Smooth muscle cell (in vitro differentiated cells): ENCODE measurements around the gene GDF15. TPM values are rescaled to one million over a fixed set of nuclear protein-coding genes. Genes with fewer than 3 reads are reported as not detected.
A peak's percentile ranks its signal among the peaks of the same experiment; 100 is the strongest.
"Not testable (repeated sequence)": the region's sequence is repeated elsewhere in the genome, so short reads cannot be mapped to it uniquely, and the experiment has no call there.

Source experiments
- DNase-seq: peaks from one replicate; lab custom pipeline; 2025; ENCODE audit not compliant: unreplicated experiment; lab: John Stamatoyannopoulos, UW
- H2AFZ ChIP-seq: fragments of 200-600 bp; sonication (generic); 2 replicates; pipeline ENCODE4 v1.6.0; 2016; ENCODE audit warnings: antibody characterized with exemption, low read depth, mild to moderate bottlenecking
- H3F3A ChIP-seq: fragments of 200-600 bp; sonication (generic); 2 replicates; pipeline ENCODE4 v1.6.0; 2017; ENCODE audit warnings: antibody characterized with exemption, low read depth
- H3K27ac ChIP-seq: fragments of 200-600 bp; sonication (generic); 2 replicates; pipeline ENCODE4 v1.5.1; 2016; ENCODE audit warnings: low read depth, mild to moderate bottlenecking
- H3K27me3 ChIP-seq: fragments of 200-600 bp; sonication (generic); 2 replicates; pipeline ENCODE4 v1.6.1; 2016; ENCODE audit warnings: low read depth, mild to moderate bottlenecking
- H3K36me3 ChIP-seq: fragments of 200-600 bp; sonication (generic); 2 replicates; pipeline ENCODE4 v1.5.1; 2016; ENCODE audit warnings: low read depth
- H3K4me1 ChIP-seq: fragments of 200-600 bp; sonication (generic); 2 replicates; pipeline ENCODE4 v1.5.1; 2016; ENCODE audit warnings: low read depth
- H3K4me2 ChIP-seq: fragments of 200-600 bp; sonication (generic); 2 replicates; pipeline ENCODE4 v1.6.0; 2016; ENCODE audit warnings: mild to moderate bottlenecking
- H3K4me3 ChIP-seq: fragments of 200-600 bp; sonication (generic); 2 replicates; pipeline ENCODE4 v1.5.1; 2016; ENCODE audit warnings: mild to moderate bottlenecking
- H3K79me2 ChIP-seq: fragments of 200-600 bp; sonication (generic); 2 replicates; pipeline ENCODE4 v1.6.0; 2016; ENCODE audit warnings: low read depth, mild to moderate bottlenecking
- H3K9ac ChIP-seq: fragments of 200-600 bp; sonication (generic); 2 replicates; pipeline ENCODE4 v1.6.0; 2016; ENCODE audit warnings: low read depth
- H3K9me3 ChIP-seq: fragments of 200-600 bp; sonication (generic); replicated peaks from 2 replicates; pipeline ENCODE4 v1.5.1; 2016; ENCODE audit warnings: low read depth
- H4K20me1 ChIP-seq: fragments of 200-600 bp; sonication (generic); 2 replicates; pipeline ENCODE4 v1.6.0; 2016; ENCODE audit warnings: low read depth
- CTCF ChIP-seq: fragments of 200-600 bp; sonication (generic); IDR thresholded peaks from 2 replicates; pipeline ENCODE4 v1.5.1; 2017; ENCODE audit warnings: borderline replicate concordance, mild to moderate bottlenecking, antibody characterized with exemption; ENCODE audit not compliant: insufficient read depth, poor library complexity, severe bottlenecking
- WGBS: methylation state at CpG from one replicate; pipeline ENCODE4 v1.1.7; 2016; ENCODE audit warnings: low lambda C conversion rate; 5-methylcytosine and 5-hydroxymethylcytosine counted together
- polyA plus RNA-seq: library from polyadenylated mRNA; unstranded; fragments of >200 nt; fragmentation: Nextera tagmentation; extraction: Ambion mirVana; gene quantifications from 2 replicates; pipeline ENCODE4 v1.2.1, GENCODE V29; 2016
- total RNA-seq: library from RNA; depleted of rRNA; stranded (reverse); fragments of >200 nt; gene quantifications from 2 replicates; pipeline ENCODE4 v1.2.3, GENCODE V29; 2014

GDF15 gene
- total and polyA plus RNA-seq, 2 experiments from 2014 or later: 30.9 to 42.8 TPM

GRCh38 chr19:18401580-18402112, 15.7 kb downstream of the GDF15 start:
- Histone ChIP-seq H3K9ac (no peak overlapping the region), H3F3A (peaks cover 5% of the 10 kb centered on the region), H3K27me3 (no peaks in the 10 kb centered on the region), H3K9me3 (no peaks in the 10 kb centered on the region), H3K27ac (no peak overlapping the region), H3K4me3 (no peak overlapping the region), H3K79me2 (no peaks in the 10 kb centered on the region), H4K20me1 (no peaks in the 10 kb centered on the region), H3K4me1 (peaks cover 4% of the 10 kb centered on the region), H3K4me2 (no peak overlapping the region), H2AFZ (no peak overlapping the region), H3K36me3 (no peaks in the 10 kb centered on the region)
- WGBS: 65% methylated on average over 7 of the region's 7 CpGs
- TF ChIP-seq CTCF: peak; percentile 18
- no peak for DNase-seq

GRCh38 chr19:18402455-18403248, 16.7 kb downstream of the GDF15 start:
- not testable (repeated sequence) for H3K4me1 ChIP-seq, H3K9me3 ChIP-seq, H4K20me1 ChIP-seq, H3F3A ChIP-seq, H3K79me2 ChIP-seq, H2AFZ ChIP-seq, H3K9ac ChIP-seq, H3K4me2 ChIP-seq, H3K36me3 ChIP-seq, H3K27me3 ChIP-seq, H3K27ac ChIP-seq, DNase-seq
- 86% methylated on average over 18 of the region's 18 CpGs for WGBS
- peak overlapping the region; percentile 8 for H3K4me3 ChIP-seq

- not testable (repeated sequence) for H4K20me1 ChIP-seq, H3K4me3 ChIP-seq, H3K79me2 ChIP-seq, H2AFZ ChIP-seq, DNase-seq, H3K27me3 ChIP-seq, H3K4me2 ChIP-seq, H3K36me3 ChIP-seq, H3K4me1 ChIP-seq, H3F3A ChIP-seq, H3K9ac ChIP-seq, H3K27ac ChIP-seq, H3K9me3 ChIP-seq
- 93% methylated on average over 11 of the region's 11 CpGs for WGBS
Measured at GRCh38 chr19:18405754-18406153, 19.8 kb downstream of the GDF15 start.

GRCh38 chr19:18406749-18407148, 20.8 kb downstream of the GDF15 start:
- Histone ChIP-seq H3K4me3 (no peak overlapping the region), H3K4me1 (no peaks in the 10 kb centered on the region), H3F3A (no peaks in the 10 kb centered on the region), H3K79me2 (no peaks in the 10 kb centered on the region), H3K9me3 (no peaks in the 10 kb centered on the region), H3K4me2 (no peak overlapping the region), H2AFZ (no peak overlapping the region), H3K27me3 (no peaks in the 10 kb centered on the region), H3K9ac (no peak overlapping the region), H3K36me3 (no peaks in the 10 kb centered on the region), H3K27ac (no peak overlapping the region), H4K20me1 (no peaks in the 10 kb centered on the region)
- 97% methylated on average over 9 of the region's 9 CpGs for WGBS
- DNase-seq: no peak
- TF ChIP-seq CTCF: no peak
